Measurements from ENCODE around the gene RNASEH2A.

DNA sequence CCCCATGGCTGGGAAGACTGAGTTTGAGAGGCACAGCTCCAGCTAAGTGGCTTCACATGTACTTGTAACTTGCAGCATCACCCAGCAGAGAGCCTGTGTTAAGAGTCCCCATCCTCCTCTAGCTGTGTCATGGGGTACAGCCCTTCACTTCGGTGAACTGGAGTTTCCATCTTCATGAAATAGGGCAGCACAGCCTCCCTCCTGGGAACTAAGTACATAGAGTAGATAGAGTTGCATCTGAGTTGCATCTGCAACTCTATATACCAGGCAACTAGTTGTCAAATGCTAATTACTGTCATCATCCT, 6.0 kb upstream of the RNASEH2A start:
- TF ChIP-seq, protein P1, sequence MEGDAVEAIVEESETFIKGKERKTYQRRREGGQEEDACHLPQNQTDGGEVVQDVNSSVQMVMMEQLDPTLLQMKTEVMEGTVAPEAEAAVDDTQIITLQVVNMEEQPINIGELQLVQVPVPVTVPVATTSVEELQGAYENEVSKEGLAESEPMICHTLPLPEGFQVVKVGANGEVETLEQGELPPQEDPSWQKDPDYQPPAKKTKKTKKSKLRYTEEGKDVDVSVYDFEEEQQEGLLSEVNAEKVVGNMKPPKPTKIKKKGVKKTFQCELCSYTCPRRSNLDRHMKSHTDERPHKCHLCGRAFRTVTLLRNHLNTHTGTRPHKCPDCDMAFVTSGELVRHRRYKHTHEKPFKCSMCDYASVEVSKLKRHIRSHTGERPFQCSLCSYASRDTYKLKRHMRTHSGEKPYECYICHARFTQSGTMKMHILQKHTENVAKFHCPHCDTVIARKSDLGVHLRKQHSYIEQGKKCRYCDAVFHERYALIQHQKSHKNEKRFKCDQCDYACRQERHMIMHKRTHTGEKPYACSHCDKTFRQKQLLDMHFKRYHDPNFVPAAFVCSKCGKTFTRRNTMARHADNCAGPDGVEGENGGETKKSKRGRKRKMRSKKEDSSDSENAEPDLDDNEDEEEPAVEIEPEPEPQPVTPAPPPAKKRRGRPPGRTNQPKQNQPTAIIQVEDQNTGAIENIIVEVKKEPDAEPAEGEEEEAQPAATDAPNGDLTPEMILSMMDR (IDR thresholded peaks at IDR 0.05; ENCODE audit: poor library complexity, severe bottlenecking), result no peak
- TF ChIP-seq TAF1 (IDR thresholded peaks at IDR 0.05; ENCODE audit: low read depth), result no peak
- TF ChIP-seq POLR2AphosphoS5 (IDR thresholded peaks at IDR 0.05), result no peak

Data from neural cell (in vitro differentiated cells).